K562 (cell line): ENCODE results near the gene WDR62. TPM values are rescaled to one million over a fixed set of nuclear protein-coding genes. Genes with fewer than 3 reads are reported as not detected.
A peak's percentile ranks its signal among the peaks of the same experiment; 100 is the strongest.

Source experiments
- ATAC-seq: fragments of 200-7000 bp; cut with Tn5 transposase; 3 replicates; pipeline ENCODE4 v1.9.1; 2020; ENCODE audit warnings: moderate library complexity
- BruUV-seq: library from RNA; stranded (reverse); fragments of 400-500 nt; replicated peaks from 2 replicates; lab custom pipeline; 2021; lab: Mats Ljungman, UMichigan
- CTCF ChIA-PET: fragments of 300-600 bp; formaldehyde crosslinking; extraction: SDS; loops from one replicate; lab custom pipeline; 2021; ENCODE audit warnings: low intra/inter-chr PET ratio; lab: Yijun Ruan, JAX
- POLR2A ChIA-PET: fragments of 300-600, 350-650 bp; sonication (Branson Sonifier 250); formaldehyde crosslinking; extraction: SDS; loops from one replicate; lab custom pipeline; 2021; ENCODE audit warnings: antibody characterized with exemption, inconsistent platforms; lab: Yijun Ruan, JAX
- DNase-seq, 4 experiments: peaks; one replicate each; pipeline versions ENCODE4 v3.0.0 to v3.0.0-alpha.2; 2011 to 2018; ENCODE audit warnings: low spot score in 3 of 4, mixed read lengths in 3 of 4; ENCODE audit errors: extremely low read depth in 1 of 4
- FAIRE-seq: peaks from 2 replicates; lab custom pipeline; 2011; peaks lifted over from hg19 to GRCh38; lab: Jason Lieb, UNC
- H2AFZ ChIP-seq: 2 replicates; pipeline ENCODE4 v1.6.0; 2011; ENCODE audit warnings: low read depth, low read length, control low read depth, inconsistent platforms
- H3K27ac ChIP-seq: fragments of 200-600 bp; 3 replicates; pipeline ENCODE4 v1.8.0; 2011; ENCODE audit warnings: low read depth, mild to moderate bottlenecking, control low read depth, inconsistent platforms, low read length, moderate library complexity, mixed read lengths; ENCODE audit errors: extremely low read depth
- H3K27me3 ChIP-seq, 2 experiments: fragments of 300-600 bp in 1 of 2; 2 replicates in 1 of 2; 3 replicates in 1 of 2; pipeline versions ENCODE4 v1.6.0 to v1.8.0; 2011; ENCODE audit warnings: inconsistent platforms in 2 of 2, low read length in 2 of 2, mild to moderate bottlenecking in 1 of 2, mixed read lengths in 1 of 2, moderate library complexity in 1 of 2; ENCODE audit not compliant: control insufficient read depth in 2 of 2, insufficient read depth in 2 of 2
- H3K36me3 ChIP-seq: fragments of 300-600 bp; 3 replicates; pipeline ENCODE4 v1.8.0; 2011; ENCODE audit warnings: mild to moderate bottlenecking, low read length, inconsistent platforms; ENCODE audit not compliant: control insufficient read depth, insufficient read depth
- H3K4me1 ChIP-seq, 2 experiments: fragments of 200-600 bp in 1 of 2; replicated peaks in 1 of 2; 2 replicates in 1 of 2; 3 replicates in 1 of 2; pipeline versions ENCODE4 v1.5.1 to v1.8.0; 2011; ENCODE audit warnings: inconsistent platforms in 2 of 2, low read length in 2 of 2, mild to moderate bottlenecking in 1 of 2, mixed read lengths in 1 of 2, moderate library complexity in 1 of 2; ENCODE audit not compliant: control insufficient read depth in 2 of 2, insufficient read depth in 2 of 2
- H3K4me2 ChIP-seq: 2 replicates; pipeline ENCODE4 v1.6.1; 2011; ENCODE audit warnings: low read length, control low read depth, inconsistent platforms, mixed read lengths; ENCODE audit not compliant: insufficient read depth
- H3K4me3 ChIP-seq: fragments of 200-600 bp; sonication (generic), shearing (Covaris generic); 2 replicates; pipeline ENCODE4 v1.5.1; 2016; ENCODE audit warnings: control low read depth, inconsistent platforms
- H3K79me2 ChIP-seq: fragments of 200-600 bp; 3 replicates; pipeline ENCODE4 v1.8.0; 2011; ENCODE audit warnings: low read length, inconsistent platforms; ENCODE audit not compliant: control insufficient read depth, insufficient read depth
- H3K9ac ChIP-seq, 2 experiments: 2 replicates each; pipeline versions ENCODE4 v1.6.0 to v1.6.1; 2011; ENCODE audit warnings: low read depth in 2 of 2, low read length in 2 of 2, control low read depth in 1 of 2, inconsistent platforms in 1 of 2, mild to moderate bottlenecking in 1 of 2, mixed read lengths in 1 of 2; ENCODE audit not compliant: insufficient read depth in 1 of 2
- H3K9me1 ChIP-seq: one replicate; pipeline ENCODE4 v1.6.0; 2011; ENCODE audit warnings: inconsistent platforms, mild to moderate bottlenecking, low read length, moderate library complexity; ENCODE audit not compliant: control insufficient read depth, insufficient read depth
- H3K9me3 ChIP-seq: replicated peaks from 2 replicates; pipeline ENCODE4 v1.5.1; 2011; ENCODE audit warnings: low read depth, low read length, inconsistent platforms; ENCODE audit not compliant: control insufficient read depth, insufficient read depth
- H4K20me1 ChIP-seq: replicated peaks from 2 replicates; pipeline ENCODE4 v1.6.1; 2011; ENCODE audit warnings: low read length, inconsistent platforms, mixed read lengths; ENCODE audit not compliant: control insufficient read depth, insufficient read depth
- ARHGAP35 ChIP-seq: fragments of 450-650 bp; IDR thresholded peaks from 2 replicates; pipeline ENCODE4 v1.6.1; 2018; ENCODE audit not compliant: partially characterized antibody
- ASH1L ChIP-seq: fragments of 450-650 bp; IDR thresholded peaks from 2 replicates; pipeline ENCODE4 v1.6.1; 2018; ENCODE audit warnings: borderline replicate concordance, mild to moderate bottlenecking, low read depth; ENCODE audit not compliant: partially characterized antibody
- IFI16 ChIP-seq: fragments of 250-450 bp; sonication (Bioruptor Pico); IDR thresholded peaks from 2 replicates; pipeline ENCODE4 v2.1.2; 2022; ENCODE audit warnings: mild to moderate bottlenecking, inconsistent platforms
- NELFE ChIP-seq: IDR thresholded peaks from 2 replicates; pipeline ENCODE4 v1.6.1; 2011; ENCODE audit warnings: mild to moderate bottlenecking; ENCODE audit not compliant: insufficient read depth, insufficient read length
- POLR2G ChIP-seq: fragments of 200-400 bp; formaldehyde crosslinking; IDR thresholded peaks from 2 replicates; pipeline ENCODE4 v1.6.1; 2017; ENCODE audit warnings: low read depth, mild to moderate bottlenecking, antibody characterized with exemption, low read length, moderate library complexity
- PRPF4 ChIP-seq: fragments of 200-400 bp; formaldehyde crosslinking; IDR thresholded peaks from one replicate; pipeline ENCODE4 v1.6.1; 2017; ENCODE audit warnings: low read length, low read depth, mild to moderate bottlenecking; ENCODE audit not compliant: insufficient read depth, poor library complexity, severe bottlenecking
- PYGO2 ChIP-seq: fragments of 450-650 bp; IDR thresholded peaks from 2 replicates; pipeline ENCODE4 v1.6.1; 2016; ENCODE audit warnings: mild to moderate bottlenecking, missing genetic modification characterization, moderate library complexity, missing compliant biosample characterization
- RBFOX2 ChIP-seq: fragments of 200-400 bp; formaldehyde crosslinking; IDR thresholded peaks from 2 replicates; pipeline ENCODE4 v1.6.1; 2017; ENCODE audit warnings: low read depth, mild to moderate bottlenecking, low read length, moderate library complexity
- ZNF311 ChIP-seq: fragments of 250-450 bp; sonication (Bioruptor Pico); IDR thresholded peaks from 2 replicates; pipeline ENCODE4 v1.4.0; 2020; ENCODE audit warnings: mild to moderate bottlenecking, moderate library complexity
- ZNF408 ChIP-seq: fragments of 250-450 bp; sonication (Bioruptor Pico); IDR thresholded peaks from 2 replicates; pipeline ENCODE4 v1.4.0; 2020; ENCODE audit warnings: low read depth, mild to moderate bottlenecking, moderate library complexity
- ZNF586 ChIP-seq: fragments of 450-650 bp; formaldehyde crosslinking; conservative IDR thresholded peaks from 2 replicates; pipeline ENCODE4 v1.4.0; 2020; ENCODE audit warnings: mild to moderate bottlenecking, moderate library complexity
- ZSCAN32 ChIP-seq: fragments of 450-650 bp; formaldehyde crosslinking; IDR thresholded peaks from 2 replicates; pipeline ENCODE4 v1.4.0; 2020; ENCODE audit warnings: mild to moderate bottlenecking, moderate library complexity
- WGBS: fragments of 100-300 bp; shearing (Covaris generic); methylation state at CpG from one replicate; pipeline ENCODE4 v1.1.6; 2016; ENCODE audit warnings: low coverage, mixed read lengths; ENCODE audit not compliant: insufficient coverage; ENCODE audit errors: missing lambda C conversion rate; 5-methylcytosine and 5-hydroxymethylcytosine counted together
- in situ Hi-C: fragments of 300-500 bp; cut with MboI; formaldehyde crosslinking; loops from 4 replicates; pipeline ENCODE4 v1.15.0; 2018; ENCODE audit warnings: inconsistent platforms, mixed read lengths
- intact Hi-C: fragments of 100-400 bp; cut with micrococcal nuclease; formaldehyde crosslinking; loops from 2 replicates; pipeline ENCODE4 v1.14.2; 2022
- polyA plus RNA-seq, 8 experiments: library from polyadenylated mRNA; depleted of rRNA in 4 of 8; stranded (reverse) in 5 of 8; unstranded in 3 of 8; fragments of >200 nt; fragmentation: Nextera tagmentation in 2 of 8; fragmentation: Illumina TruSeq in 1 of 8; extraction: Ambion mirVana in 2 of 8; extraction: Trizol in 1 of 8; gene quantifications; 2 replicates each; pipeline versions ENCODE4 v1.2.1 to v1.2.3, GENCODE V29; 2011 to 2014; ENCODE audit warnings: inconsistent platforms in 1 of 8, missing spikeins in 1 of 8
- total RNA-seq, 7 experiments: library from RNA; depleted of rRNA in 6 of 7; stranded (reverse); fragments of >200 nt in 6 of 7; fragmentation: Illumina TruSeq in 2 of 7; extraction: Trizol in 2 of 7; gene quantifications; 2 replicates each; pipeline versions ENCODE4 v1.2.1 to v1.2.3, GENCODE V29; 2011 to 2021; ENCODE audit warnings: low replicate concordance in 1 of 7

WDR62 gene
- total and polyA plus RNA-seq, 9 of the 15 experiments (the other 6 are each of a cell fraction or from before 2014, with no cell fraction given): 0.35 to 32.8 (median 14.4) TPM

DNA sequence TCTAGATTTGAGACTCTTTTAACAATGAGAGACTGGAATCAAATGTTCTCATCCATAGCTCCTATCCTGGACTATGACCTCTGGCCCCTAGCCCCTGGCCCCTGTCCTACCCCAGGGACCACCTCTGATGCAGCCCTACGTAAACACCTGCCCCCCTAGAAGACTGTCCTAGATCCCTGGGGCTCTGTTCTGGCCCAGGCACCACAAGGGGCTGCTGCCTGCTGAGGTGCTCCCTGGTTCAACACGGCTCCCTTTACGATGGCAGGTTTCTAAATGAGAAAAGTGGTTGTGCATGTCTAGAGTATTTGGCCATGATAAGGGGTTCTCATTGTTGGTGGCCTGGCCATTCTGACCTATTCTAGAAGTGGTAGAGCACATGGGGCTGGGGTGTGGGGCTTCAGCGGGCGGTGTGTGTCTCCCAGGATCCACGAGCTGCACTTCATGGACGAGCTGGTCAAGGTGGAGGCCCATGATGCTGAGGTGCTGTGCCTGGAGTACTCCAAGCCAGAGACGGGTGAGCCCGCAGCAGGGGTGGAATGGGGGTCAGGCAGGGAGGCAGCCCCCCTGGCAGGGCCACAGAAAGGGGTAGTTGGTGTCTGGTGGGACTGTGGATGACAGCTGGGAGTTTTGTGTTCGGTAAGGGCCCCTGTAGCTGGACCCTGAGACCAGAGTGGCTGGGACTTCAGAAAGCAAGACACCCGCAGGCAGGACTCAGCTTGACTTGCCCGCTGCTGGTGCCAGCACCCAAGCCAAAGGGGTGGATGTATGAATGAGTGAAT is 29.7 kb downstream of the WDR62 start:
- H3K27me3 ChIP-seq: no peaks in the 10 kb centered on the region
- CTCF ChIA-PET: no interaction called here
- H3K9me1 ChIP-seq: no peaks in the 10 kb centered on the region
- POLR2A ChIA-PET: interaction anchor here (0.7 to 1.3 kb wide), 2 partner anchors 17 to 24 kb away, joined by 3 read pairs; no protein-coding TSS in a partner anchor
- no peak for ATAC-seq
- WGBS: 88% methylated on average over 12 of the region's 12 CpGs
- peaks cover 88% of the 10 kb centered on the region for H3K36me3 ChIP-seq
- H3K9ac ChIP-seq: no peak overlapping the region
- no peaks in the 10 kb centered on the region for H3K79me2 ChIP-seq
- H3K4me2 ChIP-seq: no peak overlapping the region
- no peak overlapping the region for H3K4me3 ChIP-seq
- no peak for DNase-seq
- intact Hi-C loops (no loop called here), in situ Hi-C loops (no loop called here)
- no peak overlapping the region for H2AFZ ChIP-seq
- BruUV-seq: no TSS peak
- H4K20me1 ChIP-seq: no peaks in the 10 kb centered on the region; the same call in 1 of the 2 replicates
- no peak overlapping the region for H3K27ac ChIP-seq
- FAIRE-seq: no peak
- H3K9me3 ChIP-seq: no peaks in the 10 kb centered on the region
- TF ChIP-seq RBFOX2: 0 out of 2 replicates have a peak, but pooled peaks have one; percentile 17
- TF ChIP-seq POLR2G: peak; percentile 28; the same call in 1 of the 2 replicates
- no peak for TF ChIP-seq ZNF408 (CRISPR knock-in tag)
- H3K4me1 ChIP-seq: no peaks in the 10 kb centered on the region

GRCh38 chr19:36086326-36086725 is 31.6 kb downstream of the WDR62 start:
- Histone ChIP-seq H3K4me3 (no peak overlapping the region), H4K20me1 (no peaks in the 10 kb centered on the region; the same call in 1 of the 2 replicates), H3K9me1 (peaks cover 2% of the 10 kb centered on the region), H3K4me2 (no peak overlapping the region), H3K9me3 (no peaks in the 10 kb centered on the region), H2AFZ (no peak overlapping the region), H3K27me3 (no peaks in the 10 kb centered on the region), H3K79me2 (no peaks in the 10 kb centered on the region), H3K36me3 (peaks cover 94% of the 10 kb centered on the region), H3K27ac (no peak overlapping the region)
- DNase-seq (no peak), FAIRE-seq (no peak)
- intact Hi-C loops: no loop called here
- BruUV-seq: no TSS peak
- WGBS: 100% methylated on average over 9 of the region's 9 CpGs
- in situ Hi-C loops: no loop called here
- TF ChIP-seq ZNF311: no peak
- TF ChIP-seq ARHGAP35: no peak
- TF ChIP-seq ZNF586: no peak
- TF ChIP-seq ZSCAN32 (CRISPR knock-in tag): no peak
- no peak for TF ChIP-seq NELFE
- no peak for TF ChIP-seq PYGO2
- no peak for TF ChIP-seq PRPF4
- TF ChIP-seq ASH1L: no peak
- no peak for TF ChIP-seq IFI16 (CRISPR knock-in tag)
- TF ChIP-seq, all 486 proteins: peak for 0
- no peaks in the 10 kb centered on the region for H3K4me1 ChIP-seq
- POLR2A ChIA-PET: interaction anchor here (0.9 kb wide), 1 partner anchor 15 kb away, joined by 3 read pairs; no protein-coding TSS in a partner anchor
- CTCF ChIA-PET: no interaction called here
- no peak for ATAC-seq
- H3K9ac ChIP-seq: peak overlapping the region in 1 of 2 experiments; percentile 6; a peak in 1 of 4 replicates
